ENCODE results near the gene RNASE9.
"Not testable (repeated sequence)": the region's sequence is repeated elsewhere in the genome, so short reads cannot be mapped to it uniquely, and the experiment has no call there.

RNASE9 gene

GRCh38 chr14:20515846-20516245 is 45.0 kb downstream of the RNASE9 start:
- no peak for DNase-seq

GRCh38 chr14:20512177-20512905 is 48.5 kb downstream of the RNASE9 start:
- no peak for DNase-seq

GRCh38 chr14:20508367-20508766 is 52.5 kb downstream of the RNASE9 start:
- no peak for DNase-seq

- DNase-seq: not testable (repeated sequence)
Measured at GRCh38 chr14:20507537-20507936, 53.3 kb downstream of the RNASE9 start.

GRCh38 chr14:20506752-20507151 is 54.1 kb downstream of the RNASE9 start:
- not testable (repeated sequence) for DNase-seq

- not testable (repeated sequence) for DNase-seq
Measured at GRCh38 chr14:20506276-20506675, 54.6 kb downstream of the RNASE9 start.

All from GF-D8 (cell line).